ENCODE results near the gene NEGR1. TPM values are rescaled to one million over a fixed set of nuclear protein-coding genes. Genes with fewer than 3 reads are reported as not detected.

NEGR1 gene
- total RNA-seq, 2 experiments from 2014 or later: not detected

GRCh38 chr1:71706029-71706671 lies 576.2 kb downstream of the NEGR1 start:
- no peak overlapping the region for H3K27ac Mint-ChIP-seq
- ChIA-PET CTCF (no interaction called here), POLR2A (no interaction called here)
- peaks cover 17% of the 10 kb centered on the region for H3K9me3 Mint-ChIP-seq
- ATAC-seq (no peak), DNase-seq (no peak)
- no peaks in the 10 kb centered on the region for H3K4me1 Mint-ChIP-seq (ENCODE audit: low read depth)
- no peak overlapping the region for H3K4me3 Mint-ChIP-seq
- TF ChIP-seq CTCF (IDR thresholded peaks at IDR 0.05): no peak
- H3K27me3 Mint-ChIP-seq: no peaks in the 10 kb centered on the region
- intact Hi-C loops (cut with micrococcal nuclease): no loop called here
- no peaks in the 10 kb centered on the region for H3K36me3 Mint-ChIP-seq (ENCODE audit: low read depth)

GRCh38 chr1:71698186-71698585 lies 584.2 kb downstream of the NEGR1 start:
- no peak overlapping the region for H3K27ac Mint-ChIP-seq
- ATAC-seq (no peak), DNase-seq (no peak)
- intact Hi-C loops (cut with micrococcal nuclease): no loop called here
- no peak overlapping the region for H3K4me3 Mint-ChIP-seq
- peaks cover 7% of the 10 kb centered on the region for H3K9me3 Mint-ChIP-seq
- H3K27me3 Mint-ChIP-seq: no peaks in the 10 kb centered on the region
- POLR2A ChIA-PET: no interaction called here
- H3K36me3 Mint-ChIP-seq (ENCODE audit: low read depth): no peaks in the 10 kb centered on the region
- CTCF ChIA-PET: no interaction called here
- H3K4me1 Mint-ChIP-seq (ENCODE audit: low read depth): no peaks in the 10 kb centered on the region
- TF ChIP-seq CTCF (IDR thresholded peaks at IDR 0.05): no peak

GRCh38 chr1:71695821-71696220 lies 586.5 kb downstream of the NEGR1 start:
- DNase-seq (no peak), ATAC-seq (no peak)
- peaks cover 3% of the 10 kb centered on the region for H3K9me3 Mint-ChIP-seq
- CTCF ChIA-PET: no interaction called here
- no peak for TF ChIP-seq CTCF (IDR thresholded peaks at IDR 0.05)
- no peak overlapping the region for H3K4me3 Mint-ChIP-seq
- POLR2A ChIA-PET: no interaction called here
- no peaks in the 10 kb centered on the region for H3K27me3 Mint-ChIP-seq
- intact Hi-C loops (cut with micrococcal nuclease): no loop called here
- no peaks in the 10 kb centered on the region for H3K36me3 Mint-ChIP-seq (ENCODE audit: low read depth)
- no peak overlapping the region for H3K27ac Mint-ChIP-seq
- no peaks in the 10 kb centered on the region for H3K4me1 Mint-ChIP-seq (ENCODE audit: low read depth)

- Mint-ChIP-seq H3K27me3 (no peaks in the 10 kb centered on the region), H3K4me3 (no peak overlapping the region), H3K36me3 (ENCODE audit: low read depth) (no peaks in the 10 kb centered on the region), H3K4me1 (ENCODE audit: low read depth) (no peaks in the 10 kb centered on the region), H3K27ac (no peak overlapping the region), H3K9me3 (no peaks in the 10 kb centered on the region)
- POLR2A ChIA-PET: no interaction called here
- TF ChIP-seq CTCF (IDR thresholded peaks at IDR 0.05): no peak
- intact Hi-C loops (cut with micrococcal nuclease): no loop called here
- no peak for ATAC-seq
- CTCF ChIA-PET: no interaction called here
- no peak for DNase-seq
Measured at GRCh38 chr1:71695084-71695483, 587.3 kb downstream of the NEGR1 start.

GRCh38 chr1:71693581-71693980 lies 588.8 kb downstream of the NEGR1 start:
- CTCF ChIA-PET: no interaction called here
- POLR2A ChIA-PET: no interaction called here
- ATAC-seq (no peak), DNase-seq (no peak)
- H3K36me3 Mint-ChIP-seq (ENCODE audit: low read depth): no peaks in the 10 kb centered on the region
- H3K4me1 Mint-ChIP-seq (ENCODE audit: low read depth): no peaks in the 10 kb centered on the region
- no peaks in the 10 kb centered on the region for H3K27me3 Mint-ChIP-seq
- H3K4me3 Mint-ChIP-seq: no peak overlapping the region
- H3K9me3 Mint-ChIP-seq: no peaks in the 10 kb centered on the region
- intact Hi-C loops (cut with micrococcal nuclease): no loop called here
- no peak for TF ChIP-seq CTCF (IDR thresholded peaks at IDR 0.05)
- H3K27ac Mint-ChIP-seq: no peak overlapping the region
